GM10847 (cell line): Measurements from ENCODE around the gene CPTP.

Source experiments
- POLR2A ChIP-seq: IDR thresholded peaks from 2 replicates; pipeline ENCODE4 v1.6.1; 2011; ENCODE audit not compliant: insufficient read length; ENCODE audit errors: extremely low read depth

CPTP gene

DNA sequence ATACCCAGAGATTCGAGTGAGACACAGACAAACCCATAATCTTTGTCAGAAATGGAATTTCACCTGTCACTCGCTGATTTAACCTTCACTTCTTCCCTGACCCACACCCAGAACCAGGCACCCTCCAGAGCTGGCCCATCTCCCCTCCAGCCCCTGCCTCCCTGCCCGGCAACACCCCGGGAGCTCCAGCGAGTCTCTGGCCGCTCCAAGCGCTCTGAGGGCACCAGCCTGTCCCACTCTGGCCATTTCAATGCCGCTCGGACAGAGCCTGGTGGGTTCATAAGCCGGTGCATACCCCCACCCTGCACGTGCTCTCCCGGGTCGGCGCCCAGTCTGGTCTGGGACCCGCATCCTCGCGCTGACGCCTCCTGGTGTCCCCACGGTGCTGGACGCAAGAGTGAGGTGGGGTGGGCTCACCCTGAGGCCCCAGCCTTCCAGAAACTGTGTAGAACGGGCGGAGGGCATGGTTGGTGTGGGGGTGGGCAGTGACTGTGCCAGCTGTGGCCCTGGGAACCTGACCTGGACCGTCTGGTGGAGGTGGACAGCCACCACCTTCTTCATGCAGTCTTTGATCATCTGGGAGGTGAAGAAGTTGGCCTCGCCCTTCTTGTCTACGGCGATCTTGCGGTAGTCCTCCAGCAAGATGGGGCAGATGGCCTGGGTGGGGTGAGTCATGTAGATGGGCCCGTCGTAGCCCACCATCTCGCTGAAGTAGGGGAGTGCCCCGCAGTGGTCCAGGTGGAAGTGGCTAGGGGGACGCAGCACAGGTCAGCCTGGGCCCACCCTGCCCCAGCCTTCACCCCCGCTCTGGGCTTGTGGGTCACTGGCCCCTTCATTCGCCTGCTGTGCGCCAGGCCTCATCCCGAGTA is 5.6 kb upstream of the CPTP start:
- TF ChIP-seq POLR2A: no peak

DNA sequence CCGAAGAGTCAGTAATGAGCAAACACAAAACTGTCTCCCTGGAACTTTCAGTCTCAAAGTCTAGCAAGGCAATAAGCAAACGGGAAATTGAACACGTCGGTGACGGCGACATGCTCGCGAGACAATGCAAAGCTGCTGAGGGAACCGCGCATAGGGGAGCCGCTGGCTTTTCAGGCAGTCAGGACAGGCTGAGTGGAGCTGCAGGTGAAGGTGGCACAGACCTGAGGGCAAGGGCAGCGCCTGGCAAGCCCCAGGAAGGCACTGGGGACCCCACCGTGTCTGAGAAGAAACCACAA is 5.0 kb upstream of the CPTP start:
- TF ChIP-seq POLR2A: no peak

DNA sequence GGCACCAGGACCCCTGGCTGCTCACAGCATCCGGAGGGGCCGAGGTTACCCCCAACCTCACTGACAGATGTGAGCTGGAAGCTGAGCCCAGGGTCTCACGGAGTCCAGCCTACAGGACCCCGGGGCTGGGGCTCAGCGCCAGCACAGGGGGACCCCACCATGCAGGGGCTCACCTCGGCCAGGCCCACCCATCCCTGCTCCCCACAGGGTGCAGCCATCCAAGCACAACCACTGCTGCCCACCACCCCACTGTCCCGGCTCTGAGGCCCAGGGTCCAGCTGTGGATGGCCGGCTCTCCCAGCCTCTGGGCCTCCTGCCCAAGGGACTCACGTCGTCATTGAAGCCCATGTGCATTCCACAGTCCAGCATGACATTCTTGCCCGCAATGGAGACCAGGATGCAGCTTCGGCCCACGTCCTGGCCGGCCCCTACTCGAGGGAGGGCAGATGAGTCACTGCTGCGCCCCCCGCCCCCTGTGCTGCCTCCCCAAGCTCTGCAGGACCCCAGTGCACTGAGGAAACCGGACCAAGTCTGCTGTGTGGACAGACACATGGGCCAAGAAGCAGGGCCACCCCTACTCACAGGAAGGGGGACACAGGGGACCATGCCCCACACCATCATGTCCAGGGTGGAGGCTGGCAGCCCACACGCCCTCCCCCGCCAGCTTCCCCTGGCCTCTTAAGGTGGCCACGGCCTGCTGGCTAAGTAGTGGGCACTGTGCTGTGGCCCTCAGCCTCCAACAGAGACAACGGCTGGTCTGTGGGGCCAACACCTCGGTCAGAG is 3.7 kb upstream of the CPTP start:
- no peak for TF ChIP-seq POLR2A

DNA sequence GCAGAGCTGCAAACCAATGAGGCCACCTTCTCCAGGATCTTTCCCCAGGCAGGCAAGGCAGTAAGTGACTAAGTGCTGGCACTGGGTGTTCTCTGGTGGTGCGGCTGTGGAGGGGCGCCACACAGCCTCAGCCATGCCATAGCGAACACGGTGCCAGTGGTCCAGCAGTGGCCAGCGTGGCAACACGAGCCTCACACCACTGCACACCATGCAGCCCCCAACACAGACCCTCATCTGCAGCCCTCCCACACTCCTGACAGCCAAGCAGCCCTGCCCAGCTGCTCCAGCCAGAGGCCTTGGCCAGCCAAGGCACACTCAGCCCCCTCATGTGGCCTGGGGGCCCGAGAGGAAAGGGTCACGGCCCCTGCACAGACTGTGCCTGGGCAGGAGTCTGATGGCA is 3.1 kb upstream of the CPTP start:
- TF ChIP-seq POLR2A: no peak

DNA sequence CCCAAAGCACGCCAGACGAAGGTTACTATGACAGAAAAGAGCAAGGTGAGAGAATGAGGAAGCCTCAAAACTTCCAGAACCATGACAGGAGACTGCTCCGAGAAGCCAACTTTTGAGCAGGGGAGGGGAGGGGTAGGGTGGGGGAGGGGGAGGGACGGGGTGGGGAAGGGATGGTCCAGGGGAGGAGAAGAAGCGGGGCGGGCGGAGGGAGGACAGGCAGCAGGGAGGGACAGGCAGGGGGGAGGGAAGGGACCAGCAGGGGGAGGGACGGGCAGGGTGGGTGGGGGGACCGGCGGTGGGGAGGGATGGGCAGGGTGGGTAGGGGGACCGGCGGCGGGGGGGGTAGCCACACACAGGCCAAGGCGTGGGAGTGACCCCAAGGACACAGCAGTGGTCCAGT is 2.2 kb upstream of the CPTP start:
- no peak for TF ChIP-seq POLR2A

DNA sequence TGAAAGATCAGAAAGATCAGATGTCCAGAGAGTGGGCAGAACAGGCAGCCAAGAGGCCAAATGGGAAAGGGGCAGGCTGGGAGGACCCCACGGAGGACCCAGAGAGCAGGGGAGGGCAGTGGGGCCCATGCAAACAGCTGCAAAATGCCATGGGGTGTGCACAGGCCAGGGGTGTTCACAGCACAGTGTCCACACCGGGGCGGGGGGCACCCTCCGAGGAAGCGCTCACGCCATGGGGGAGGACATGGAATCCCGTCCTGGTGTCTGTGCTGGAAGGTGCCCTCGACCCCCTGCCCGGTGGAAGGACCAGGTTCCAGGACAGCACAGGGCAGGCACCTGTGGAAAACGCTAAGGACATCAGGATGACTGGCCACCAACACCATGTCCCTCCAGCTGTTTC is 1.6 kb upstream of the CPTP start:
- TF ChIP-seq POLR2A: no peak

DNA sequence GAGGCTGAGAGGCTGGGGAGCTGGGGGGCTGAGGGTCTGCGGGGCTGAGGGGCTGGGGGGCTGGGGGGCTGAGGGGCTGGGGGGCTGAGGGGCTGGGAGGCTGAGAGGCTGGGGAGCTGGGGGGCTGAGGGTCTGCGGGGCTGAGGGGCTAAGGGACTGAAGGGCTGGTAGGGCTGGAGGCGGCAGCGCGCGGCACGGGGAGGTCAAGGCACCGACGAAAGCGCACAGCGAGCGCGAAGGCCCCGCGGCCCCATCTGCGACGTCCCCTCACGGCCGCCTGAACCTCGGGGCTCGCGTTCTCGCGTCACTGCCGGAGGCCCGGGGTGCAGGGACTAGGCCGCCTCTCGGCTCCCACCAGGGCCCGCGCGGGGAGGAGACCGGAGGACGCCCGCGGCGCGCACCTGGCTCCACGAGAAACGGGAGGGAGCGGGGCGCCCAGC is 498 bp upstream of the CPTP start:
- no peak for TF ChIP-seq POLR2A

DNA sequence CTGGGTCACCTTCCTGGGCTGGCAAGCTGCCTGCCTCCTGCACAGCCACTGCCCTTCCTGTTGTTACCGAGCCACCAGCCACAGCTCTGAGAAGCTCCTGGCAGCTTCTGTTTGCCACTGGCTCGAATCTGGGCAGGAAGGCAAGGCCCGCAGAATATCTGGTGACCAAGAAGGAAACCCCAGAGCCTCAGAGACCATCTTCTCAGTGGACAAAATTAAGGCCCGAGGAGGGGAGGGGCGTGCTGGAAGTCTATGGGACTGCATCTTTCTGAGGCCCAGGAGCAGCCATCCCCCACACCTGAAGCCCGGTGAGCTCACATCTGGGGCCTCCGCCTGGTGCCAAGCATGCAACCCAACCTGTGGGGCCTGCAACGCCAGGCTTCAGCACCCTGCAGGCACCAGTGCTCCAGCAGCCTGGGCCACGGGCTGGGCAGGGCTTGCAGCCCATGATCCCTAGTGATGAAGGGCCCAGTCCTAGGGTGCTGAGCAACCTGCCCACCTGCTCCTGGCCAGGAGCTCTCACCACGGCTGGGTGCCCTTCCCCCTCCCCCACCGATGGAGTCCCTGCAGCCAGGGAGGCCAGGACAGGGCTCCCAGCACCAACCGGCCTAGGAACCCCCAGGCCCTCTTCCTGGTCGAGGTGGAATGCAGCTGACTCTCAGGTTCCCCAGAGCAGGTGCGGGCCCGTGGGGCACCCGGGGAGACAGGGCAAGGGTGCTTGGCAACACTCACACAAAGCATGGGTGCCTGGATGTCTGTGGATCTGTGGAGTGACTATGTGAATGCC is 879 bp downstream of the CPTP start:
- no peak for TF ChIP-seq POLR2A

DNA sequence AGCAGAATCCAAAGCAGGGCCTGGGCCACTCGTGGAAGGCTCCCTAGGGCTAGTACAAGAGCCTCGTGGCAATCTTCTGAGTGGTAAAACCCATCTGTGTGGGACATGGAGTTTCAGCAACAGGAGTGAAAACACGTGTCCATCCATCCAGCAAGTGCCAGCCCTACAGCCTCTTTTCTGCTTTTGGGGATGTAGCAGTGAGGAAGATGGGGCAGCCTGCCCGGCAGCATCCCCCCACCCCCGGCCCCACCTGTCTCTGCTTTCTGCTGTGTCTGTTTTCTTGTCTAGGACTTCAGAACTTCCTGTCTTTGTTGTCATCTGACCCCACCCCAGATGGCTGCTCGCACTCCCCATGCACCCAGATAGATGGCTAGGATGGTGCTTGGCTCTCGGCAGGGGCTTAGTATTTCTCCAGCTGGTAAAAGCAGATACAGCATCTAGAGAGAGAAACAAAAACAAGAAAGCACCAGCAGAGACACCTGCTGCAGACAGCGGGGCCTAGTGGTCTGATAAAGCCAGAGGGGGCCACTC is 1.5 kb downstream of the CPTP start:
- no peak for TF ChIP-seq POLR2A

DNA sequence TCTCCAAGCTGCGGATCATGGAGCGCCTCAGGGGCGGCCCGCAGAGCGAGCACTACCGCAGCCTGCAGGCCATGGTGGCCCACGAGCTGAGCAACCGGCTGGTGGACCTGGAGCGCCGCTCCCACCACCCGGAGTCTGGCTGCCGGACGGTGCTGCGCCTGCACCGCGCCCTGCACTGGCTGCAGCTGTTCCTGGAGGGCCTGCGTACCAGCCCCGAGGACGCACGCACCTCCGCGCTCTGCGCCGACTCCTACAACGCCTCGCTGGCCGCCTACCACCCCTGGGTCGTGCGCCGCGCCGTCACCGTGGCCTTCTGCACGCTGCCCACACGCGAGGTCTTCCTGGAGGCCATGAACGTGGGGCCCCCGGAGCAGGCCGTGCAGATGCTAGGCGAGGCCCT is 2.7 kb downstream of the CPTP start:
- no peak for TF ChIP-seq POLR2A

DNA sequence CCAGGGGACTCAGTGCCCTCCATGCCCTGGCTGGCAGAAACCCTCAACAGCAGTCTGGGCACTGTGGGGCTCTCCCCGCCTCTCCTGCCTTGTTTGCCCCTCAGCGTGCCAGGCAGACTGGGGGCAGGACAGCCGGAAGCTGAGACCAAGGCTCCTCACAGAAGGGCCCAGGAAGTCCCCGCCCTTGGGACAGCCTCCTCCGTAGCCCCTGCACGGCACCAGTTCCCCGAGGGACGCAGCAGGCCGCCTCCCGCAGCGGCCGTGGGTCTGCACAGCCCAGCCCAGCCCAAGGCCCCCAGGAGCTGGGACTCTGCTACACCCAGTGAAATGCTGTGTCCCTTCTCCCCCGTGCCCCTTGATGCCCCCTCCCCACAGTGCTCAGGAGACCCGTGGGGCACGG is 3.7 kb downstream of the CPTP start:
- no peak for TF ChIP-seq POLR2A

DNA sequence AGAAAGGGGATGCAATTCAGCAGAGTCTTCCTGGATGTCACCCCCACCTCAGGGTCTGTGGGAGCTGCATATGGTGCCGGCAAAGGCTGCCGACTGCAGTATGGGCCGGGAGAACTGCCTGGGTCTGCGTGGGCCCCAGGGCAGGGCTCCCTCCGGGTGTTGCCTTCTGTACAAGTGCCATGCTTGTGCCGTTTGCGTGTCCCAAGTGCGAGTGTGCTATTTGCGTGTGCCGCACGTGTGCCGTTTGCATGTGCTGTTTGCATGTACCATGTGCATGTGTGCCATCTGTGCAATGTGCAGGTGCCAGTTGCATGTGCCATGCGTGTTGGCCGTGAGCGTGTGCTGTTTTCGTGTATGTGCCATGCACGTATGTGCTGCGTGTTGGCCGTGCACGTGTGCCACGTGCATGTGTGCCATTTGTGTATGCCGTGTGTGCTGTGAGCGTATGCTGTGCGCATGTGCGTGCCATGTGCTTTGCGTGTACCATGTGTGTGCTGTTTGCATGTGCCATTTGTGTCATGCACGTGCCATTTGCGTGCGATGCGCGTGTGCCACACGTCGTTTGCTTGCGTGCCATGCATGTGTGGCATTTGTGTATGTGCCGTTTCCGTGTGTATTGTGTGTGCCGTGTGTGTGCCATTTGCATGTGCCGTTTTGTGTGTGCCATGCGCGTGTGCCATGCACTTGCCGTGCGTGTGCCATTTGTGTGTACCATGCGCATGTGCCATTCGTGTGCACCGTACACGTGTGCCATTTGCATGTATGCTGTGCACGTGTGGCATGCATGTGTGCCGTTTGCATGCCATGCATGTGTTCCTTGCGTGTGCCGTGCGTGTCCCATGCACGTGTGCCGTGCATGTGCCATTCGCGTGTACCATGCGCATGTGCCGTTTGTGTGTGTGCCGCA is 5.0 kb downstream of the CPTP start:
- no peak for TF ChIP-seq POLR2A

DNA sequence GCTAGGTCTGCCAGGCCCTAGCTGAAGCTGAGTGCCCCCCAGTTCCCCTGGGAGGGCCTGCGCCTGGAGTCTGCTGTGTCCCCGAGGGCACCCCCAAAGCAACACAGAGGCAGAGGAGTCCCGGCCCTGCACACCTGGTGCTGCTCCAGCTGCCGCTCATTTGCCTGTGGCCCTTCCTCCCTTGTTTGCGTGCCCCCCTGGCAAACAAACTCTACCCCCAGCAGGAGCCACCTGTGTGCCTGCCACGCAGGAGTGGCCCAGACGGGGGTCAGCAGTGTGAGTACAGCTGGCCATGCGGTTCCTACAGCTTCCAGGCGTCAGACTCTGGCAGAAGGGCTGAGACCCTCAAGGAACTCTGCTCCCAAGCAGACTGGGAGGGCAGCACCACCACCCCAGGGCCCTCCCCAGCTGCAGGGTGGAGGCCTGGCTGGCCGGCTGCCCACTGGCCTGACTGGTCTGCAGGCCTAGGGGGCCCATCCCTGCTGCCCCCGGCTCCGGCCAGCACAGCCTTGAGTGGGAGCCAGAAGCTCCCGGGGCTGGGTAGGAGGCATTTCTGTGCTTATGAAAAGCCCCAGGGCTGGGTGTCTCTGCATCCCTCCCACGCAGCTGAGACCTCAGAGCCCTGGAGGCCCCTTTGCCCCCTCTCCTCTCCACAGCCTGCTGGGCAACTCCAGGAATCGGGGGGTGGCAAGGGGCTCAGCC is 5.9 kb downstream of the CPTP start:
- no peak for TF ChIP-seq POLR2A
